SU-DHL-6 (cell line): ENCODE data around the gene MBD5.

Source experiments
- H2AFZ ChIP-seq: fragments of 200-600 bp; sonication (generic); 2 replicates; pipeline ENCODE4 v1.6.1; 2014; ENCODE audit warnings: low read depth, mild to moderate bottlenecking, moderate library complexity, mixed read lengths, antibody characterized with exemption, low read length; ENCODE audit not compliant: severe bottlenecking
- H3F3A ChIP-seq: fragments of 200-600 bp; shearing (Covaris generic); 2 replicates; pipeline ENCODE4 v1.6.0; 2016; ENCODE audit warnings: antibody characterized with exemption, mild to moderate bottlenecking; ENCODE audit not compliant: insufficient read depth
- H3K27ac ChIP-seq: fragments of 200-600 bp; sonication (generic); 2 replicates; pipeline ENCODE4 v1.5.1; 2016; ENCODE audit warnings: low read depth, mild to moderate bottlenecking, low read length, moderate library complexity, mixed read lengths
- H3K27me3 ChIP-seq: fragments of 200-600 bp; sonication (generic), shearing (Covaris generic); 2 replicates; pipeline ENCODE4 v1.6.0; 2014; ENCODE audit warnings: mild to moderate bottlenecking, low read length
- H3K36me3 ChIP-seq: fragments of 200-600 bp; sonication (generic); 2 replicates; pipeline ENCODE4 v1.6.1; 2014; ENCODE audit warnings: mild to moderate bottlenecking, low read length, mixed read lengths
- H3K4me2 ChIP-seq: fragments of 300-600, 200-600 bp; shearing (Covaris generic), sonication (generic); 2 replicates; pipeline ENCODE4 v1.6.0; 2014; ENCODE audit warnings: low read length, low read depth, mild to moderate bottlenecking; ENCODE audit not compliant: poor library complexity, severe bottlenecking
- H3K4me3 ChIP-seq: fragments of 200-600 bp; sonication (generic); 2 replicates; pipeline ENCODE4 v1.5.1; 2014; ENCODE audit warnings: antibody characterized with exemption, low read length, mild to moderate bottlenecking, mixed read lengths; ENCODE audit not compliant: insufficient read depth, poor library complexity, severe bottlenecking
- H3K79me2 ChIP-seq: fragments of 200-600 bp; sonication (generic); 2 replicates; pipeline ENCODE4 v1.6.1; 2014; ENCODE audit warnings: mild to moderate bottlenecking, low read length, moderate library complexity; ENCODE audit not compliant: insufficient read depth
- H3K9ac ChIP-seq: fragments of 200-600 bp; sonication (generic); 2 replicates; pipeline ENCODE4 v1.7.0; 2014; ENCODE audit warnings: mild to moderate bottlenecking, low read length
- H3K9me2 ChIP-seq: fragments of 200-600 bp; sonication (generic); replicated peaks from 2 replicates; pipeline ENCODE4 v1.6.1; 2014; ENCODE audit warnings: low read length; ENCODE audit not compliant: insufficient read depth
- H3K9me3 ChIP-seq: fragments of 200-600 bp; sonication (generic); 2 replicates; pipeline ENCODE4 v1.6.1; 2014; ENCODE audit warnings: low read length, mixed read lengths; ENCODE audit not compliant: insufficient read depth
- H4K20me1 ChIP-seq: fragments of 200-600 bp; sonication (generic); 2 replicates; pipeline ENCODE4 v1.6.1; 2014; ENCODE audit warnings: low read depth, mild to moderate bottlenecking, antibody characterized with exemption, low read length, moderate library complexity, mixed read lengths
- EZH2phosphoT487 ChIP-seq: fragments of 200-600 bp; sonication (generic), shearing (Covaris generic); conservative IDR thresholded peaks from 2 replicates; pipeline ENCODE4 v1.6.1; 2018; ENCODE audit warnings: mild to moderate bottlenecking, antibody characterized with exemption, low read length, moderate library complexity, mixed read lengths
- TF ChIP-seq, protein P1 (sequence below): fragments of 200-600 bp; sonication (generic); IDR thresholded peaks from one replicate; pipeline ENCODE4 v1.5.1; 2017; ENCODE audit warnings: antibody characterized with exemption, mild to moderate bottlenecking, low read length, moderate library complexity; ENCODE audit not compliant: insufficient read depth, poor library complexity, severe bottlenecking

MBD5 gene

DNA sequence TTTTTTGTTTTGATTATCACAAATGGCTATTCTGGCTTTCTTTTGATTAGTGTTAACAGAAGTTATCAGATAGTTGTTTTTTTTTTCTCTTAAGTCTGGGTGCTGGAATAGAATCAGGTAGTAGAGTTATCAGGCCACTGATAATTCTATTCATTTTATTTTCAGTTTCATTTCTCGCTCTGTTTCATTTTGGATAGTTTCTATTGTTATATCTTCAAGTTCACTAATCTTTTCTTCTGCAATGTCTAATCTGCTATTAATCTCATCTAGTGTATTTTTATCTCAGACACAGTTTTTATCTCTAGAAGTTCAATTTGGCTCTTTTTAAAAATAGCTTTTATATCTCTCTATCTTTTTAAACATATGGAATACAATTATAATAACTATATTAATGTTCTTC is 381.9 kb downstream of the MBD5 start:
- no peak for TF ChIP-seq EZH2phosphoT487
- H3K79me2 ChIP-seq, result no peaks in the 10 kb centered on the region
- H3K36me3 ChIP-seq, result no peaks in the 10 kb centered on the region
- H3K4me2 ChIP-seq, result no peak overlapping the region
- H2AFZ ChIP-seq, result no peak overlapping the region
- H3K4me3 ChIP-seq, result no peak overlapping the region
- no peaks in the 10 kb centered on the region for H4K20me1 ChIP-seq
- H3K27me3 ChIP-seq, result no peaks in the 10 kb centered on the region
- no peaks in the 10 kb centered on the region for H3F3A ChIP-seq
- H3K9me2 ChIP-seq, result no peaks in the 10 kb centered on the region
- no peak overlapping the region for H3K9ac ChIP-seq
- H3K27ac ChIP-seq, result no peak overlapping the region
- no peaks in the 10 kb centered on the region for H3K9me3 ChIP-seq

DNA sequence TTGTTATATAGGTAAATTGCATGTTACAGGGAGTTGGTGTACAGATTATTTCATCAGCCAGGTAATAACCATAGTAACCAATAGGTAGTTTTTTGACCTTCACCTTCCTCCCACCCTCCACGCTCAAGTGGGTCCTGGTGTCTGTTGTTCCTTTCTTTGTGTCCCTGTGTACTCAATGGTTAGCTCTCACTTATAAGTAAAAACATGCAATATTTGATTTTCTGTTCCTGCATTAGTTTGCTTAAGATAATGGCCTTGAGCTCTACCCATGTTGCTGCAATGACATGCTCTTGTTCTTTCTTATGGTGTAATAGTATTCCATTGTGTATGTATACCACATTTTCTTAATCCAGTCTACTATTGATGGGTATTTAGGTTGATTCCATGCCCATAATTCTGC is 390.0 kb downstream of the MBD5 start:
- Histone ChIP-seq H3K27me3 (no peaks in the 10 kb centered on the region), H3K9ac (no peak overlapping the region), H2AFZ (no peak overlapping the region), H3K4me2 (no peak overlapping the region), H4K20me1 (no peaks in the 10 kb centered on the region), H3K36me3 (no peaks in the 10 kb centered on the region), H3F3A (no peaks in the 10 kb centered on the region), H3K9me2 (no peaks in the 10 kb centered on the region), H3K4me3 (no peak overlapping the region), H3K9me3 (no peaks in the 10 kb centered on the region), H3K27ac (no peak overlapping the region), H3K79me2 (no peaks in the 10 kb centered on the region)
- TF ChIP-seq, protein P1, sequence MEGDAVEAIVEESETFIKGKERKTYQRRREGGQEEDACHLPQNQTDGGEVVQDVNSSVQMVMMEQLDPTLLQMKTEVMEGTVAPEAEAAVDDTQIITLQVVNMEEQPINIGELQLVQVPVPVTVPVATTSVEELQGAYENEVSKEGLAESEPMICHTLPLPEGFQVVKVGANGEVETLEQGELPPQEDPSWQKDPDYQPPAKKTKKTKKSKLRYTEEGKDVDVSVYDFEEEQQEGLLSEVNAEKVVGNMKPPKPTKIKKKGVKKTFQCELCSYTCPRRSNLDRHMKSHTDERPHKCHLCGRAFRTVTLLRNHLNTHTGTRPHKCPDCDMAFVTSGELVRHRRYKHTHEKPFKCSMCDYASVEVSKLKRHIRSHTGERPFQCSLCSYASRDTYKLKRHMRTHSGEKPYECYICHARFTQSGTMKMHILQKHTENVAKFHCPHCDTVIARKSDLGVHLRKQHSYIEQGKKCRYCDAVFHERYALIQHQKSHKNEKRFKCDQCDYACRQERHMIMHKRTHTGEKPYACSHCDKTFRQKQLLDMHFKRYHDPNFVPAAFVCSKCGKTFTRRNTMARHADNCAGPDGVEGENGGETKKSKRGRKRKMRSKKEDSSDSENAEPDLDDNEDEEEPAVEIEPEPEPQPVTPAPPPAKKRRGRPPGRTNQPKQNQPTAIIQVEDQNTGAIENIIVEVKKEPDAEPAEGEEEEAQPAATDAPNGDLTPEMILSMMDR, result no peak
- TF ChIP-seq EZH2phosphoT487, result no peak

DNA sequence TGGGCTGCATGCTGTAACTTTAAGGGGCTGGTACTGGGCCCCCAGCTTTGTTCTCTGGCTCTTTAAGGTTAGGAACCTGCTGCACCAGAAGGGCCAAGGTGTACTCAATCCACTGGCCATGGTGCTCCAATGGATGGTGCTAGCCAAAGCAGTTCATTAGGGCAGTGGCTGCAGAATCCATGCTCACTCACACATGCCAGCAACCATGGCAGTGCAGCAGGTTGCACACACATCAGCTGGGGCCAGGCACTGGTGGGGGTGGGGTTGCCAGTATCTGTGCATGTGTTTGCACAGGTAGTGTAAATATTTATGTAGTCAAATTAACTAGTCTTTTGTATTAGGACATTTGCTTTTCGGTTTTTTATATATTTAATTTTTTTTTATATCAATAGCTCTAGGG is 395.4 kb downstream of the MBD5 start:
- Histone ChIP-seq H3F3A (no peaks in the 10 kb centered on the region), H3K9me2 (no peaks in the 10 kb centered on the region), H4K20me1 (no peaks in the 10 kb centered on the region), H3K27ac (no peak overlapping the region), H3K9ac (no peak overlapping the region), H3K4me3 (no peak overlapping the region), H3K27me3 (no peaks in the 10 kb centered on the region), H3K36me3 (no peaks in the 10 kb centered on the region), H3K79me2 (no peaks in the 10 kb centered on the region), H2AFZ (no peak overlapping the region), H3K4me2 (no peak overlapping the region), H3K9me3 (no peaks in the 10 kb centered on the region)
- TF ChIP-seq, protein P1, result no peak
- no peak for TF ChIP-seq EZH2phosphoT487

DNA sequence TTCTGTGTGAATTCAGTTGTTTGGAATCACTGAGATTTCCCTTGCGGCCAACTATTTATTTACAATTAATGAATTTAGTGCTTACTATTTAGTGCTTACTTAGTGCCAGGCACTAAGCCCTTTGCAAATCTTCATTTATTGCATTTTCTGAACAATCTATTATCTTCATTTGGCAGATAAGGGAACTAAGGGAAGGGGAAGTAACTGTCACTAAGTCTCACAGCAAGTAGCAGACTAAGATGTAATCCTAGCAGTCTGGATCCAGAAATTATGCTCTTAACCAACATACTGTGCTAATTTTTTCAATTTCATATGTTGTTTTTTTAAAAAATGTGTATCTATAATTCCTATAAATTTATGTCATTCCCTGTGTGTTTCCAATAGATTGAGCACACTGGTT is 409.2 kb downstream of the MBD5 start:
- H3K36me3 ChIP-seq, result no peaks in the 10 kb centered on the region
- no peaks in the 10 kb centered on the region for H3K9me2 ChIP-seq
- H3K4me3 ChIP-seq, result no peak overlapping the region
- H3F3A ChIP-seq, result no peaks in the 10 kb centered on the region; the same call in 1 of the 2 replicates
- no peak overlapping the region for H3K9ac ChIP-seq
- no peak overlapping the region for H2AFZ ChIP-seq
- H3K79me2 ChIP-seq, result no peaks in the 10 kb centered on the region
- no peaks in the 10 kb centered on the region for H3K9me3 ChIP-seq
- H3K4me2 ChIP-seq, result no peak overlapping the region
- no peaks in the 10 kb centered on the region for H3K27me3 ChIP-seq
- TF ChIP-seq EZH2phosphoT487, result no peak
- TF ChIP-seq, protein P1, result no peak
- no peaks in the 10 kb centered on the region for H4K20me1 ChIP-seq
- H3K27ac ChIP-seq, result no peak overlapping the region
